CD4-positive, alpha-beta T cell treated with Interleukin-17A for 4 hours (primary cell): ENCODE measurements around the gene ASB15.
"Not testable (repeated sequence)": the region's sequence is repeated elsewhere in the genome, so short reads cannot be mapped to it uniquely, and the experiment has no call there.

Experiments used
- DNase-seq: peaks from one replicate; pipeline ENCODE4 v3.0.0-alpha.2; 2020; ENCODE audit warnings: mixed read lengths

Gene ASB15

DNA sequence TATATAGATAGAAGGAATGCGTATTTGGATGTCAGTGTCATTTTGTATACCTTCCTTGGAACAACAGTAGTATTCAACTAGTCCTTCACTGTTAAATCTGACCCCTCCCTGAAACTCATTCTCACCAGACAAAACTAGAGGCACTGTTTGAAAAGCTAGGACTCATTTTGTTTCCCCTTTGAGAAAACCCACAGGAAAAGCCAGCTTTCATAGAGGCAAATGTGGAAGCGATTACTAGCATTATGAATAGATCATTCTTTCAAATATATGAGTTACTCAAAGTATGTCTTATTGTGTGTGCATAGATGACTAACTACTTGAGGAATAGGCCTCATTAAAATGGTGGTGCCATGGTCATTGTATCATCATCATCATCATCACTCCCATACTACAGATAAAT is 1.9 kb upstream of the ASB15 start:
- DNase-seq = no peak

DNA sequence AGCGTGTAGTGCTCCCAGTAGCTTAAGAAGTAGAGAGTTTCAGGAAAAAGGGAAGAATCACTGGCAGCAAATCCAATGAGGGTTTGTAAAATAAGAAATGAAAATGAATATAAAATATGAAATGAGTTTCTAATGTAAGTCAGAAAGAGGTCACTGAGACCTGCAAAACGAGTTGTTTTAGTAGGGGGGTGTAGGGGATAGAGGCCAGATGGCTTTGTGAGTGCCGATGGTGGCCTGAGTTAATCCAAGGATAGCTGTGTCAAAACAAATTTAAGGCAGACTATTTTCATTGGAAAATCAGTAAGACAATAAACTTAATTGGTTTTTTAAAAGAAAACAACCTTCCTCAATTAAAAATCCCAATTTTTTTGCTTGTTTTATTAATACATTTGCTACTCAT is 745 bp upstream of the ASB15 start:
- no peak for DNase-seq

DNA sequence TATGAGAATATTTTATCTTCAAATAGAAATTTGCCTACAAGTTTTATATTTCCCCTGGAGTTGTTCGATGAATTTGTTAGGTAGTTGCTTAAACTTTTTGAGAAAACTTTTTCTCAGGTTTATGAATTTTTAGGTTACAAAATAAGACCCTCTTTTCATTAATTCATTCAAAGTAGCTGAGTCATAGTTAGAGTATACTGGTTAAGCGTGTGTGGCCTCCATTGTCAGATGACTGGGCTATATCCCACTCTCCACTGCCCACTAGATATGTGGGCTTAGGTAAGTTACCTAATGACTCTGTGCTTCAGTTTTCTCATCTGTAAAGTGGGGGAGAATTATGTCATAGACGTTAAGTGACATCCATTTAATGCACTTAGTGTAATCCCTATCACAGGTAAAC is 1.0 kb downstream of the ASB15 start:
- no peak for DNase-seq

DNA sequence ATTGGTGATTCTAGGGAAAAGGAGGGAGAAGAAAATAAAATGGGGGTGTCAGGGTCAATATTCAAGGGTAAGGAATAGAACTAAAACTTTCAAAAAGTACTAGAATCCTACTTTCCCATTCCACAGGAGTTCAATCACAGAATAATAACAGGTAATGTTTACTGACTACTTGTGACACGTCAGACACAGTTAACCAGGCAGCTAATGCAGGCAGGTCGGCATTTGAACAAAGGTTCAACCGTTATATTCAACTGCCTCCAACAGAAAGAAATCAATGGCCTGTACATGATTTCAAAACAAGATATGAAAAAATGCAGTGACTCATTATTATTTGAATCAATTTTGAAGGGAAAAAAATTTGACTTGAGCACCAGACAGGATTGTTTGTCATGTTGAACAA is 3.1 kb downstream of the ASB15 start:
- DNase-seq = no peak

DNA sequence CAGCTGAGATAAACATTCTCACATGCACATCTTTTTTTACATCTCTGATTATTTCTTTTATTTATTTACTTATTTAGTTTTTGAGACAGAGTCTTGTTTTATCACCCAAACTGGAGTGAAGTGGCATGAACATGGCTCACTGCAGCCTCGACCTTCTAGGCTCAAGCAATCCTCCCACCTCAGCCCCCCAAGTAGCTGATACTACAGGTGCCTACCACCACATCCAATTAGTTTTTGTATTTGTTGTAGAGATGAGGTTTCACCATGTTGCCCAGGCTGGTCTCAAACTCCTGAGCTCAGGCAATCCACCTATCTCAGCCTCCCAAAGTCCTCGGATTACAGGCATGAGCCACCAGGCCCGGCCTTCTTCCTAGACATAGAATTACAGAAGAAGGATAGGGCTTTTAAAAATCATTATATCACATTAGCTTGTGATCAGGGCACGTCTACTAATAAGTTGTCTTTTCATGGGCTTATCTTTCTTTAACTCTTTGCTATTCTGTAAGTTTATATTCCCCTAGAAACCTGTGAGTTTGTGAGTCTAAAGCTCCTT is 5.9 kb downstream of the ASB15 start:
- DNase-seq = no peak

DNA sequence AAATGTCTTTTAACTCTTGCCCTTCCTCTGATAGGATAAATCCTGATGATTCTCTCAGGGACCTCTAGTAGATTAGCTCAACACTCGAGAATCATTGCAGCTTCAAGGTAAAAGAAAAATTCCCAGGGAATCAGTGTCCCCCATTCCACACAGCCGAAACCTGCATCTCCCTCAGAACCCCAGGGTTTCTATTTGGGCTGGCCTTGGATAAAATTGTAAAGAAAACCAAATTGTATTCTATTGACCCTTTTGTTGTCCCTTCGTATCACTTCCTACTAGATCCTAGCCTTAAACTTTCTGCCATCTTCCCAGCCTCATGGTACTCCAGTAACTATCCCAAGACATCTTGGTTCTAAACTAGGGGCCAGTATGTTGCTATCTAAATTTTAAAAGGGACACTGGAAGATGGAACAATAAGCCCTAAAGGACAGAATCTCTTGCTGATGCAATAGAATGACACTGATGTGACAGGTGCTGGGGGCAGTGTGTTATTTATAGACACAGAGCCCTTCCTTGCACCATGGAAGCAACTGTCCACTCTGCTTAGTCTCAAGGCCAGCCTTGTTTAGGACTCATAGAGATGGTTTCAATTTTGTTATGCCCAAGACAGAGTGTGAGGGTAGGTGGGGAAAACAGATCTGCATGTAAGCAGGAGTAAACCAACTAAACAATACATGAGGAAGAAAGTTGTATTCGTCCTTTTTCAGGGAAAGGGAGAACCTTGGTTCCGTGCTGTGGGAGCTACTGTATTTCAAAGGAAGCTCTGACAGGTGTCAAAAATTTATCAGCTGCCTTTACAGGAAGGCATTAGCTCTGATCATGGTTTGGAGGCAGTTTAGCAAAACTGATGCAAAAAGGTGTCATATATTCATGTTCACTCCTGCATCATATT is 7.6 kb downstream of the ASB15 start:
- no peak for DNase-seq

GRCh38 chr7:123609883-123610239 is 8.2 kb downstream of the ASB15 start:
- no peak for DNase-seq

GRCh38 chr7:123612024-123612423 is 10.4 kb downstream of the ASB15 start:
- no peak for DNase-seq

DNA sequence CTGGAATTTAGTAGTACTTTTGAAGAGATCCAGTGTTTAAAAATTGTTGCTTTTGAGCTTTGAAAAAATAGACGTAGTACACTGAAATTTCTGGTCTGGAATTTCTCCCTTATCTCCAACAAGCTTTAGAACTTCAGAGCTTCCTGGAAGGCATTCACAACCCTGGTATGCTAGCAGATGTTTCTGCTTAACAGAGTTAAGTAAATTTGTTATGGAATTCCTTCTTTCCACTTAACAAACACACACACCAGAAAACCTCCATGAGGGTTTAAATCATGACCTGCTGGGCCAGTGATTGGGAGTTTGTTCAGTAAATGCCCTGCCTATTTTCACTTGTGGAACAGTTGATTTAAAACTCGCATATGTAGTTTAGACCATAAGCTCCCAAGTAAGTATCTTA is 13.7 kb downstream of the ASB15 start:
- no peak for DNase-seq

DNA sequence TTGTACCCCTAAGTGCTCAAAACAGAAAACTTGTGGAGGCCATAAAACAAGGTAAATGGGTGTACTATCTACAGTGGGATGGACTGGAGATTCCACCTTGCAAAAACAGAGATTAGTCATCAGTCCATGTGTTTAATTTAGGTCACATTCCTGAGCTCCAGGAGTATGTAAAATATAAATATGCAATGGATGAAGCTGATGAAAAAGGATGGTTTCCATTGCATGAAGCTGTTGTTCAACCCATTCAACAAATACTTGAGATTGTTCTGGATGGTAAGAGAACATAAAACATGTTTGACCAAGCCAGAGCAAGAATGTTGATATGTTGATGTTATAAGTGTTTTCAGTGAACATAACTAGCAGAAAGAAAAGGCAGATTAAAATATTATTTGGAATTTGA is 14.6 kb downstream of the ASB15 start:
- no peak for DNase-seq

DNA sequence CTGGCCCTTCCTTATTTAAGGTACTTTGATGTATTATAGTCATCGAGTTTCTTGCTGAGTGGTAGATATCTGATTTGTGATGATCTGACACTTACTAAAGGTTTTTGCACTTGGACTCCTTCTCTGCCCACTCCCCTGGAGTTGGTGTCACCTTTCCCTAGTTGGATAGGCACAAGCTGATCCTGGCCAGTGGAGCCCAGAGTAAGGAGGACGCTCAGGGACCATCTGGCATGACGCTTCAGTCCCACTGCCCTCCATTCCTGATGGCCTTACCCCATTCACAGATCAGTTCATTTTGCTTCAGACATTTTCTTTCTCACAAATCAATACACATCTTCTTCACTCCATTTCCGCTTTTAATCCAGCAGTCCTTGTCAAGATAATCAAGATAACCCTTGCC is 20.1 kb downstream of the ASB15 start:
- DNase-seq = no peak

DNA sequence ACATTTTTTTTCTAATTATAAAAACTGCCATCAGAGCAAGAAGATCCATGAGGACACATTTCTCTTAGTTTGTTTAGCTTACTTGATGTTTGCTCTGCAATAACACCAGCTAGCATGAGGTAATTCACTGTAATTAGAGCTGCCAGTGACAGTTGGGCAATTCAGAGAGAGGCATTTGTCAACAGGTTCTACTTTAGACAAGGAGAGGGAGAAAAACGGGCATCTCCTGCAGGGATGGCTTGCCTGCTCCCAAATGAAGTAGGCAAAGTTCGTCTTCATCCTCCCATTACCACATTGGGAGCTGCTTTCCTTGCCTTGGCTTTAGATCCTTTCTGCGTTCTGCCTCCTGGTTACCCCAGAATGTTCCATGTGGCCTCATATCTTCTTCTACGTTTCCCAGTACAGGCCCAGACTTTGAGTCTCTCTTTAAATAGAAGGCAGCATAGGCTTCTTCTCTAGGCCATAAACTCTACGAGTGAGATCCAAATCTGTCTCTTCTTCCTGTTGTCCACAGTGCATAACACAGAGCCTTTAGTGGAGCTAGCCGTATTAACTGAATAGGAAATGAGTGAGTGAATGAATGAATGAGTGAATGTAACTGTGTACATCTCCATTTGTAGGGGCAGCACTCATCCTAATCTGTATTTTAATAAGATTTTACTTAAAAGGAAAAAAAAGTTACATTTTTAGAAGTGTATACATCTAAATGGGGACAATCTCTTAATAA is 21.2 kb downstream of the ASB15 start:
- DNase-seq = no peak

DNA sequence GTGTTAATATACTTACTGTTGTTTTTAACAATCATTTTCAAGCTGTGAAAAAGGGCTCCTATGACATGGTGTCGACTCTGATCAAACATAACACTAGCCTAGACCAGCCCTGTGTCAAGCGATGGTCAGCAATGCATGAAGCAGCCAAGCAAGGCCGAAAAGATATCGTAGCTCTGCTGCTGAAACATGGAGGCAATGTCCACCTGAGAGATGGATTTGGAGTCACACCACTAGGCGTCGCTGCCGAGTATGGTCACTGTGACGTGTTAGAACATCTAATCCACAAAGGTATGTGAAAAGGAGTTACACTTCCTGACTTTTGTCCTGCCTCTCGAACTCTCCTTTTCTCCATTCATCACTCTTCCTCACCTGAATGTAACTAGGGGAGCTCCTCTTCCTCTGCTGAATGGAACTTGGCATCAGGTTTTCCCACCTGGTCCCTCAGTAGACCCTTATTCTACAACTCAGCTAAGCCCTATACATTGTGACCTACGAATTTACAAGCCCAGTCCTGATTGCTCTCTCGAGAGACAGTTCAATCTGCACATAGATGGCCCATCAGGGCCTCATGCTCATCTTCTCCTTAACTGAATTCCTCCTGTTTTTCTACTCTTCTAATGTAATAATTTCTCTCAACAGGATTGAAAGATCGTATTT is 23.0 kb downstream of the ASB15 start:
- DNase-seq = peak; percentile 68

DNA sequence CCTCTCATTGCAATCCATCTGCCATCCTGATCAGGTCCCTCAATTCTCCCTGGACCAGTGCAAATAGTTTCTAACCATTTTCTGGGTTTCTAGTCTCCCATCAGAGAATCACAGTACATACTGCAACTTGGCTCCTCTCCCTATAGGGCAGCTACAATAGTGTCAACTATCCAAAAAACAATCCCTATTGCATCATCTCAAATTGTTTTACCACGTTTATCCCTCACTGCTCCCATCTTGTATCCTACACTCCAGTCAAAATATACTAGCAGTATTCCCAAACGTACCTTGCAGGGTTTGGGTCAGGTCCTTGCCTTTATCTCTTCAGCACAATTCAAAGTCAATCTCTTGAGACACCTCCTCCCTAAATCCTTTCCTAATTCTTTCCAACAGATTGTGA is 23.6 kb downstream of the ASB15 start:
- DNase-seq = no peak

GRCh38 chr7:123627851-123628250 is 26.2 kb downstream of the ASB15 start:
- no peak for DNase-seq

DNA sequence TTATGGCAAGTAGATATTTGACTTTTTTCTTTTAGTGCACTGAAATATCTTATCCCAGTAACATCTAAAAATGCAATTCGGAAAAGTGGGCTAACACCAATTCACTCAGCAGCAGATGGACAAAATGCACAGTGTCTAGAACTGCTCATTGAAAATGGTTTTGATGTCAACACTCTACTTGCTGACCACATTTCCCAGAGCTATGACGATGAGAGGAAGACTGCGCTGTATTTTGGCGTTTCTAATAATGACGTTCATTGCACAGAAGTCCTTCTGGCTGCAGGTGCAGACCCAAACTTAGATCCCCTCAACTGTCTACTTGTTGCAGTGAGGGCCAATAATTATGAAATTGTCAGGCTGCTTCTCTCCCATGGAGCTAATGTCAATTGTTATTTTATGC is 27.2 kb downstream of the ASB15 start:
- DNase-seq = no peak

DNA sequence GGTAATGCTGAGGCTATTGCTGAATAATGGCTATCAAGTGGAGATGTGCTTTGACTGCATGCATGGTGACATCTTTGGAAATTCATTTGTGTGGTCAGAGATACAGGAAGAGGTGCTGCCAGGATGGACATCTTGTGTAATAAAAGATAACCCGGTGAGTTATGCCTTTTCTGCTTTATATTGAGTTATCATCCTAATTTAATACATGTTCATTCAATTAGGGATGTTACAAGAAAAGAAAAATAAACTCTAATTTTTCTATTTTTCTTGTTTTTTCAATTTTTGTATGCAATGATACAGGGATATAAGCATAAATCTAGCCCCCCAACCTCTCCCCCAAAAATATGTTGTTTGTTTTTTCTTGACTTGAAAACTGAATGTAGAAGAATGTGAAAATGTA is 27.7 kb downstream of the ASB15 start:
- DNase-seq = no peak

DNA sequence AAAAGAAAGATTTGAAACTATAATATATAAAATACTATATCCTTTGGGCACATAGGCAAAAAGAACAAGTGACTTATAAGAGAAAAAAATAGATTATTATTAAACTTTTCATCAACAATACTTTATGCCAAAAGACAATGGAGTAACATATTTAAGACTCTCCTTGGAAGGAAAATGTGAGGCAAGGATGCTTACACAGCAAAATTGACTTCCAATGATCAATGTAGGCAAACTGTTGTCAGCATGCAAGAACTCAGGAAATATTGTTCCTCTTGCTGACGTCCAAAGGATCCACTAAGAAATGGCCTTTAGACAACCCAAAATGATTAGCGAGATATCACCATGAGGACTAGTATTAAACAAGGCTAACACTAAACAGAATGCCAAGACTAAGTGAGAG is 31.2 kb downstream of the ASB15 start:
- DNase-seq = no peak

GRCh38 chr7:123633553-123633952 is 31.9 kb downstream of the ASB15 start:
- no peak for DNase-seq

GRCh38 chr7:123634011-123634573 is 32.5 kb downstream of the ASB15 start:
- DNase-seq = not testable (repeated sequence)

GRCh38 chr7:123635551-123636359 is 34.1 kb downstream of the ASB15 start:
- DNase-seq = no peak

- no peak for DNase-seq
Observed at GRCh38 chr7:123637203-123637602, 35.6 kb downstream of the ASB15 start.
